GM18511 (cell line): ENCODE data around the gene PEX26.
"Not testable (repeated sequence)": the region's sequence is repeated elsewhere in the genome, so short reads cannot be mapped to it uniquely, and the experiment has no call there.

Experiments used
- ATAC-seq: cut with Tn5 transposase; IDR thresholded peaks from one replicate; pipeline ENCODE4 v1.9.1; 2021; ENCODE audit warnings: mild to moderate bottlenecking, moderate library complexity; ENCODE audit not compliant: unreplicated experiment

PEX26 gene

DNA sequence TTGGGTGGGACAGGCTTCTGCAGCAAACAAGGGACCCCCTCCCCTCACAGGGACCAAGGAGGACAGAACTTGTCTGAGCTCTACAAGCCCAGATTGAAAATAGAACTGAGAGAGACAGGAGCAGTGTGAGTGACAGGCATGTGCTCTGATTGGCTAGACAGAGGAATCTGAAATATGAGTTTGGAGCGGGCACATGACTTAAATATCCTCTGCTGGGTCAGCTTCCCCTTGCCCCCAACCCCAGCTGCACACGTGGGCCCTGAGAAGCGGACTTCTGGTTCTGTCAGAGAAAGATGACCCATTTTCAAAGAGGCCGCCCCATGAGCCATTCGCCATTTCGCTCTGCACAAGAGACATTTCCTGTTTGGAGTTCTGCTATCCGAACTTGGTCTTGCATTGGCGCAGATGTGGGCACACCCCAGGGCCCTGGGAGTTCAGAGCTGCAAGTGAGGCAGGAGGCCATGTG, 38.1 kb downstream of the PEX26 start:
- ATAC-seq = no peak

GRCh38 chr22:18116634-18117033, 38.8 kb downstream of the PEX26 start:
- no peak for ATAC-seq

- ATAC-seq = no peak
Measured at GRCh38 chr22:18118345-18118915, 40.6 kb downstream of the PEX26 start.

DNA sequence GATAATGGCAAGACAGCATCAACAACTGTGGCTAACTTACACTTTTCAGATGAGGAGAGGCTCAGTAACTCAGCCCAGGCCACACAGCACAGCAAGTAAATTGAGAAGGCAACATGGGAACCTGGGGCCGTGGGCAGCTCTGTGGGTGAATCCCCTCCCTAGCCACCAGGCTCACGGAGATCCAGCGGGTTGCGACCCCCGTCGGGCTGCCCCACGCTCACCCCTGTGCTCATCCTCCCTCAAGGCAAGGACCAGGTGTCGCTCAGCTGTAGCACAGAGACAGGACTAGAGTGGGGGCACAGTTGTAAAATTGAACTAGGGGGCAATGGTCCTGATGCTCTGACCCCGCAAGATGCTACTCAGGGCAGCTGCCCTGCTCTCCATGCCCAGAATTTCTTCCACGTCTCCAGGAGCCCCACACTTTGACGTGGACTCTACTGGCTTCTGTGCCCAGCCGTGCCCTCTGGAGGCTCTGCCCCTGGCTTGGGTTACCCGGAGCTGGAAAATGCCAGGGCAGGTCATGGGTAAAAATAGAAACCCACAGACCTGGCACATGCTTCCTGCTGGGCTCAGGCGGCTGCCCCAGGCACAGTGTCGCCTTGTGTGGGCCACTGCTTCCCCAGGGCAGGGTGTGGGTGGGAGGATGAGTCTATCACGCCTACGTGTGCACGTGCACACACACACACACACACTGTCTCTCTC, 41.8 kb downstream of the PEX26 start:
- ATAC-seq = no peak

DNA sequence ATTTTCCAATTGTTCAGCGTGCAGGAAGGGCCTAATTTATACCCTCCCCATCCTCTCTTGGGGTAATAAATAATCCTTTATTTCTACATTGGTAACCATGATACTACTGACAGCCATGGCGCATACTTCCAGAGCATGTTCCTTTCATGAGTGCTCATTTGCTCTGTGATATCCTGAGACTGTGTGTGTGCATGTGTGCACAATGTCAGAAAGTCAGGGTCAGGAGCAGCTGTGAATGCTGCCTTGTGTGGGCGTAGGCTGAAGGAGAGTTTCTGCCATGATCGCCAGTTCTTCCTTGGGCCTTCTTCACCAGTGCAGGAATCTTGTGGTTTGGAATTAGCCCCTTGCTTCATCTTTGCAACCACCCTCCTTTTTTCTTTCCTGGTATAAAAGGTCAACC, 43.1 kb downstream of the PEX26 start:
- no peak for ATAC-seq

GRCh38 chr22:18121506-18121905, 43.7 kb downstream of the PEX26 start:
- ATAC-seq = no peak

DNA sequence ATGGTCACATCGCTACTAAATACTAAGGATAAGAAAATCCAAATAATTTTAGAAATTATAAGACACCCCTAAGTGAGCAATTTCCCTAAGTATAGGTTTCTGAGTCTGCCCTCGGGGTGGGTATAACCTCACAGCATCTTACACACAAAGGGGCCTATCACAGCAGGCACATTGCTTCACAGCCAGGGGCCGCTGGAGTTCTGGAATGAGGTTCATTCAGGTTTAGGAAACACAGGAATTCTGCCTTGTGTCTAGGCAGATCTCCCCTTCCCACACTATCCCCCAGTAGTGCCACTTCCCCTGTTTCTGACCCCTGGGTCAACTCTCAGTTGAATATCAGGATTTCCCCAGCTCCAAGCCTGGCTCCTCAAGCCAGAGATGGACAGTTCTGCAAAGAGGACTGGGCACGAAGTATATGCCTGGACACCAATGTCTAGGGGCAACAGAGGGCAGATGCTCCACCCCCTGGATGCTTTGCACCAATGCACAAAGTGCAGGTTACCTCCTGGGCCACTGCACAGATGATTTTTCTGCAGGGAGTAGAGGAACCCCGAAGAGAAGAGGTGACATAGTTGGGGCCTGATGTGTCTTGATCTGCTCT, 44.3 kb downstream of the PEX26 start:
- ATAC-seq = no peak

DNA sequence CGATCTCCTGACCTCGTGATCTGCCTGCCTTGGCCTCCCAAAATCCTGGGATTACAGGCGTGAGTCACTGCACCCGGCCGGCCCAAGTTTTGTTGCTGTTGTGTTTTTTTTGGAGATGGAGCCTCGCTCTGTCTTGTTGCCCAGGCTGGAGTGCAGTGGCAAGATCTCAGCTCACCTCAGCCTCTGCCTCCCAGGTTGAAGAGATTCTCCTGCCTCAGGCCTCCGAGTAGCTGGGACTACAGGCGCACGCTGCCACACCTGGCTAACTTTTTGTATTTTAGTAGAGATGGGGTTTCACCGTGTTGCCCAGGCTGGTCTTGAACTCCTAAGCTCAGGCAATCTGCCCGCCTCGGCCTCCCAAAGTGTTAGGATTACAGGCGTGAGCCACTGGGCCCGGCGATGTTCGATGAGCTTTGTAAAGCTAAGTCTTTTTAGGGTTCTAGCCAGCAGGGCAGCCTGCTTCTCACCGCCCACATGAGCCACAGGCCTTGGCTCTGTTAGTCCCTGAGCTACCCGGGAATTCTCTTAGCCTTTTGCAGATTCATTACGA, 45.8 kb downstream of the PEX26 start:
- ATAC-seq = not testable (repeated sequence)

GRCh38 chr22:18126606-18127005, 48.8 kb downstream of the PEX26 start:
- ATAC-seq = no peak

GRCh38 chr22:18130018-18130417, 52.2 kb downstream of the PEX26 start:
- no peak for ATAC-seq

- ATAC-seq = no peak
Measured at GRCh38 chr22:18130699-18131429, 53.1 kb downstream of the PEX26 start.

- no peak for ATAC-seq
Measured at GRCh38 chr22:18133452-18133851, 55.7 kb downstream of the PEX26 start.

DNA sequence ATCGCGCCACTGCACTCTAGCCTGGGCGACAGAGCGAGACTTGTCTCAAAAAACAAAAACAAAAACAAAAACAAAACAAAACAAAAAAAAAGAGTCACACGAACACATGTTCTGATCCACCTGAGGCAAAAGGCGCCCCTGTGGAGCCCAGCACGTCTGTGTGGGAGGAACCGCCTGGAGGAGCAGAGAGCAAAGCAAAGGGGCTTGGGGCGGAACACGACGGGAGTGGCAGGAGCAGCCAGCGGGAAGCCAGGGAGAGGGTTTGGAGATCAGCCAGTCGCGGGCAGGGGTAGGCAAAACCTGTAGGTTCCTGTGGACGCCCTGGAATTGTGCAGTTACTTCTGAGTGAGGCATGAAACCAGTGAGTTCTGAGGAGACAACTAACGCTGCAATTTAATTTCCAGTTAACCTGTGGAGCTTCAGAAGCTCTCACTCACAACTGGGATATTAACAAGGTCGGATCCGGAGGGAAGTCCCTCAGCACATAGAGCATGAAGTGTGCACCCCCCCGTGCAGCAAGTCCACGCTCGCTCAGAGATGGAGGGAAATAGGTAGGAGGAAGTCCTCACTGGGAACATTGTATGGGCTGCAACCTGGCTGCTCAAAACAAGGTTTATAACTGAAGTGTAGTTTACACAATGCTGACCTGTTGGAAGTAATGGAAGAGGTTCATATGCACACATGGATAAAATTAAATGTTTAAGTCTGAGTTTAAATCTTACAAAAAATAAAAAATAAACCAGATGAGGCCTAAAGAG, 59.0 kb downstream of the PEX26 start:
- ATAC-seq = no peak

DNA sequence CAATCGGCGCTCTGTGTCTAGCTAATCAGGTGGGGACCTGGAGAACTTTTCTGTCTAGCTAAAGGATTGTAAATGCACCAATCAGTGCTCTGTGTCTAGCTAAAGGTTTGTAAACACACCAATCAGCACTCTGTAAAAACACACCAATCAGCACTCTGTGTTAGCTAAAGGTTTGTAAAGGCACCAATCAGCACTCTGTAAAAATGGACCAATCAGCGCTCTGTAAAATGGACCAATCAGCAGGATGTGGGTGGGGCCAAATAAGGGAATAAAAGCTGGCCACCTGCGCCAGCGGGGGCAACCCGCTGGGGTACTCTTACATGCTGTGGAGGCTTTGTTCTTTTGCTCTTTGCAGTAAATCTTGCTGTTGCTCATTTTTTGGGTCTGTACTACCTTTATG, 63.2 kb downstream of the PEX26 start:
- ATAC-seq = not testable (repeated sequence)

DNA sequence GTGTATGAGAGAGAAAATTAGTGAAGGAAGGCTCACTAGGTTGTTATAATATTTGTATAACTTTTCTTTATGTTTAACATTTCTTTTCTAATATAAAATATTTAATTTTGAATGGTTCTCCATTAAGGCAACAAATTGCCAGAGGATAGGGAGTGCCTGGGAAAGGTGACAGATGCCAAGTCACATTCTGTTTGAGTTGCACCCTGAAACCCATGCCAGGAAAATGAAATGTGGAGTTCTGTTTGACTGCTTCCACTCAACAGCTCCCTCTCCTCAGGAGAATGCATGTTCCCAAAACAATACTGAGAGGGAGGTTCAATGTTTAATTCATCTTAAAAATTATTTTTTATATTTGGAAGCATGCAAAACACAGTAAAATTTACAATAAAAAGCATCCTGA, 66.3 kb downstream of the PEX26 start:
- ATAC-seq = no peak

DNA sequence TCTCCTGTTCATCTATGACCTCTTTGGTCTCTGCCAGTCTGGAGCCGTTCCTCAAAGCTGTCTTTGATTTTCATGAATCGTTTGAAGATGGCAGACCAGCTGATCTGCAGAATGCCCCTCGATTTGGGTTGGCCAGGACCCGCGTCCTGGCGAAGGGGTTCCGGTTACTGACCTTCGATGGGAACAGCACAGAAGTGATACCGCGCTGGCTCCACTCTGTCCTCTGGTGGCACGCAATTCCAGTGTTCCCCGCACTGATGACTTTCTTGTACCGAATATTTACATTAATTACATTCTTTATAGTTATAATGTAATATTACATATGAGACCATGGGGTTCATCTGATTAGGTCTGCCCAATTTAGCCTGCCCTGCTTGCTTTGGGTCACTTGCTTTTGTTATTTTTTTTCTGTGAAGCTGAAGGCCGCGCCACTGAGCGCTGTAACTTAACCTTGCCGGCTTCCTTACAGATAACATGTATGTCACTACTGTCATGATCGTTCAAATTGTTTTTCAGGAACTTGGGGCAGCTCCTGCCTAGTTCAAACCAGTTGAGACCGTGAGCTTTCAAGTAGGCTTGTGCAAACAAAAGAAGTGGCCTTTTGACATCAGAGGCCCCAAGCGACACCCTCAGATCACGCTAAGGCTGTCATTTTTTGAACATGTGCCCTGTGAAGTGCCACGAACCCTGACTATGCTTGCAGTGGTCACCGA, 68.0 kb downstream of the PEX26 start:
- no peak for ATAC-seq

GRCh38 chr22:18146389-18146753, 68.6 kb downstream of the PEX26 start:
- no peak for ATAC-seq

DNA sequence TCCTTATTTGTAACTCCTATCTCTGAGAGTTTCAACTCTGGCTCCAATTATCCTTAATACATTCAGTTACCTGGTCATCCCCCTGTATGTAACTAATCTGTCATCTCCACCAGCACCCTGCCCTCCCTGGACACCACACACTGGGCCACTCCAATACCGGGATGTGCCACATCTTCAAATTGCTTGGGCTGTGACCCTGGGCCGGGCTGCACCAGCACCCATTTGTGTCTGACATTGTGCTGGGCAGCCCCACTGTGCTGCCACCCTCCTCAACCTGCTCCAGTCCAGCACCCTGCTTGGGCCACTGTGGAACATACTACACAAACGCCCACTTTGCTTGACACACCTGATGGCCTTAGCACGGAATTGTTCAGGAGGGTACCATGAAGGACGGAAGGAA, 70.0 kb downstream of the PEX26 start:
- no peak for ATAC-seq

GRCh38 chr22:18148293-18148965, 70.6 kb downstream of the PEX26 start:
- ATAC-seq = no peak

DNA sequence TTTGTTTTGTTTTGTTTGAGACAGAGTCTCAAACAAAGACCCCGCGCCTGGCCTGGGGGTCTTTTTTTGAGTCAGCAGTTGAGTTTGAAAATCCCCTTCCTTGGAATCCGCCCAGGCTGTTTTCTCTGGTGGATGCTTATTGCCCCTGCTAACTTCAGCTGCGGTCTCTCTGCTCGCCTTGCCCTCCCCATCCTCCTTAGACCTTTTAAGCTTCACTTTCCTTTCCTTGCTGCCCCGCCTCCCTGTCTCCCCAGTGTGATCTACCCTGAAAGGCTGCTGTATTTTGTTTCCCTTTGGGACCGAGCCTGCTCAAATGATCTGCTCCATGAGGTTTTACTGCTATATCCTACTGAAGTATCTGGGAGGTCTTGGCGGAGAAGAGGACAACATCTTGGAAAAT, 74.7 kb downstream of the PEX26 start:
- no peak for ATAC-seq
